Uterus (tissue), 2 donors: Measurements from ENCODE around the gene KRT3.

ENCODE experiments used
- CTCF ChIP-seq, 4 experiments: fragments of 200-600 bp in 2 of 4; fragments of 450-650 bp in 2 of 4; sonication (generic) in 2 of 4; IDR thresholded peaks; one replicate each; pipeline ENCODE4 v1.5.1; 2016 to 2019; ENCODE audit warnings: antibody characterized with exemption in 4 of 4, mild to moderate bottlenecking in 2 of 4, moderate library complexity in 1 of 4
- POLR2A ChIP-seq, 2 donors: fragments of 450-650 bp; IDR thresholded peaks; one replicate each; pipeline ENCODE4 v1.6.1; 2016; ENCODE audit warnings: antibody characterized with exemption in 2 of 2, mild to moderate bottlenecking in 1 of 2, moderate library complexity in 1 of 2

- TF ChIP-seq CTCF (IDR thresholded peaks at IDR 0.05): no peak
- TF ChIP-seq POLR2A (IDR thresholded peaks at IDR 0.05): no peak
Observed at GRCh38 chr12:52787324-52788191, 8.4 kb downstream of the KRT3 start.
